Measurements from ENCODE around the gene VAV2.

DNA sequence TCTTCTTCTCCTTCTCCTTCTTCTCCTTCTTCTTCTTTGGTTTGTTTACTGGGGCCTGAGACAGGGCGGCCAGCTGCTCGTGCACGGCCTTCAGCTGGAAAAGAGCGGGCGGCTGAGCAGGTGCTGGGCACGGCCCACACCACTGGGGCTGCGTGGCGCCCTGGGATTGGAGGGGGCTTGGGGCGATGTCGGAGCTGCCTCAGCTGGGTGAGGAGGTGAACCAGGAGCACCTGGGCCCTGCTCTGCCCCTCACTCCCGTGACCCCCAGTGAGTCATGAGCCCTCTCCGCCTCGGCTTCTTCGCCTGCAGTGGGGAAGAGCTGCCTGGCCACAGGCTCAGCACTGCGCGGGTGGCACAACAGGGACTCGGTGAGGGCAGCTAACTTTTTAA is 48.0 kb upstream of the VAV2 start:
- TF ChIP-seq, protein P1, sequence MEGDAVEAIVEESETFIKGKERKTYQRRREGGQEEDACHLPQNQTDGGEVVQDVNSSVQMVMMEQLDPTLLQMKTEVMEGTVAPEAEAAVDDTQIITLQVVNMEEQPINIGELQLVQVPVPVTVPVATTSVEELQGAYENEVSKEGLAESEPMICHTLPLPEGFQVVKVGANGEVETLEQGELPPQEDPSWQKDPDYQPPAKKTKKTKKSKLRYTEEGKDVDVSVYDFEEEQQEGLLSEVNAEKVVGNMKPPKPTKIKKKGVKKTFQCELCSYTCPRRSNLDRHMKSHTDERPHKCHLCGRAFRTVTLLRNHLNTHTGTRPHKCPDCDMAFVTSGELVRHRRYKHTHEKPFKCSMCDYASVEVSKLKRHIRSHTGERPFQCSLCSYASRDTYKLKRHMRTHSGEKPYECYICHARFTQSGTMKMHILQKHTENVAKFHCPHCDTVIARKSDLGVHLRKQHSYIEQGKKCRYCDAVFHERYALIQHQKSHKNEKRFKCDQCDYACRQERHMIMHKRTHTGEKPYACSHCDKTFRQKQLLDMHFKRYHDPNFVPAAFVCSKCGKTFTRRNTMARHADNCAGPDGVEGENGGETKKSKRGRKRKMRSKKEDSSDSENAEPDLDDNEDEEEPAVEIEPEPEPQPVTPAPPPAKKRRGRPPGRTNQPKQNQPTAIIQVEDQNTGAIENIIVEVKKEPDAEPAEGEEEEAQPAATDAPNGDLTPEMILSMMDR (IDR thresholded peaks at IDR 0.05): no peak
- TF ChIP-seq SIN3A (IDR thresholded peaks at IDR 0.05; ENCODE audit: borderline replicate concordance, insufficient read depth, low read depth, low read length) (no peak), POLR2AphosphoS5 (IDR thresholded peaks at IDR 0.05; ENCODE audit: low read depth, low read length) (no peak)
